Astrocyte (in vitro differentiated cells and primary cell): ENCODE data around the gene EIF4ENIF1. TPM values are rescaled to one million over a fixed set of nuclear protein-coding genes. Genes with fewer than 3 reads are reported as not detected.
"Not testable (repeated sequence)": the region's sequence is repeated elsewhere in the genome, so short reads cannot be mapped to it uniquely, and the experiment has no call there.

Experiments used
- DNase-seq: peaks from one replicate; pipeline ENCODE4 v3.0.0-alpha.2; 2010; ENCODE audit warnings: low read depth
- FAIRE-seq: peaks from 2 replicates; lab custom pipeline; 2011; peaks lifted over from hg19 to GRCh38; lab: Jason Lieb, UNC
- H2AFZ ChIP-seq: 2 replicates; pipeline ENCODE4 v1.6.0; 2012; ENCODE audit warnings: low read depth, low read length, inconsistent platforms
- H3K27ac ChIP-seq: 2 replicates; pipeline ENCODE4 v1.5.1; 2011; ENCODE audit warnings: low read depth, low read length, inconsistent platforms
- H3K27me3 ChIP-seq: 2 replicates; pipeline ENCODE4 v1.6.0; 2011; ENCODE audit warnings: low read length, inconsistent platforms; ENCODE audit not compliant: insufficient read depth
- H3K36me3 ChIP-seq: 2 replicates; pipeline ENCODE4 v1.5.1; 2011; ENCODE audit warnings: low read length, inconsistent platforms; ENCODE audit not compliant: insufficient read depth
- H3K4me1 ChIP-seq: 2 replicates; pipeline ENCODE4 v1.5.1; 2011; ENCODE audit warnings: low read length, inconsistent platforms; ENCODE audit not compliant: insufficient read depth
- H3K4me2 ChIP-seq: 2 replicates; pipeline ENCODE4 v1.6.0; 2012; ENCODE audit warnings: low read length, inconsistent platforms
- H3K4me3 ChIP-seq: 2 replicates; pipeline ENCODE4 v1.5.1; 2011; ENCODE audit warnings: low read depth, mild to moderate bottlenecking, low read length, inconsistent platforms; ENCODE audit not compliant: insufficient read depth
- H3K79me2 ChIP-seq: 2 replicates; pipeline ENCODE4 v1.6.0; 2012; ENCODE audit warnings: mild to moderate bottlenecking, low read length, inconsistent platforms; ENCODE audit not compliant: insufficient read depth
- H3K9ac ChIP-seq: 2 replicates; pipeline ENCODE4 v1.6.0; 2012; ENCODE audit warnings: mild to moderate bottlenecking, low read length, inconsistent platforms
- H3K9me3 ChIP-seq: 2 replicates; pipeline ENCODE4 v1.5.1; 2012; ENCODE audit warnings: low read depth, mild to moderate bottlenecking, low read length, inconsistent platforms; ENCODE audit not compliant: insufficient read depth
- H4K20me1 ChIP-seq: 2 replicates; pipeline ENCODE4 v1.6.0; 2012; ENCODE audit warnings: low read length, inconsistent platforms; ENCODE audit not compliant: insufficient read depth
- H3K27ac Mint-ChIP-seq: one replicate; pipeline ENCODE4 v1.8.0; 2021; ENCODE audit warnings: mild to moderate bottlenecking, mixed read lengths; ENCODE audit not compliant: unreplicated experiment
- H3K27me3 Mint-ChIP-seq: one replicate; pipeline ENCODE4 v1.8.0; 2021; ENCODE audit warnings: low read depth, mixed read lengths; ENCODE audit not compliant: unreplicated experiment
- H3K36me3 Mint-ChIP-seq: one replicate; pipeline ENCODE4 v1.8.0; 2021; ENCODE audit warnings: low read depth, mixed read lengths; ENCODE audit not compliant: unreplicated experiment
- H3K4me1 Mint-ChIP-seq: one replicate; pipeline ENCODE4 v1.8.0; 2021; ENCODE audit warnings: low read depth, mixed read lengths; ENCODE audit not compliant: unreplicated experiment
- H3K4me3 Mint-ChIP-seq: one replicate; pipeline ENCODE4 v1.8.0; 2021; ENCODE audit warnings: mild to moderate bottlenecking, moderate library complexity, mixed read lengths; ENCODE audit not compliant: unreplicated experiment
- H3K9me3 Mint-ChIP-seq: one replicate; pipeline ENCODE4 v1.8.0; 2021; ENCODE audit warnings: mild to moderate bottlenecking, mixed read lengths; ENCODE audit not compliant: unreplicated experiment
- EZH2 ChIP-seq: IDR thresholded peaks from 2 replicates; pipeline ENCODE4 v1.6.1; 2012; ENCODE audit warnings: mild to moderate bottlenecking, low read length, inconsistent platforms; ENCODE audit not compliant: insufficient read depth
- total RNA-seq: library from RNA; stranded (reverse); gene quantifications from 2 replicates; pipeline ENCODE4 v1.2.1, GENCODE V29; 2021
- TF ChIP-seq, protein P1 (sequence below): IDR thresholded peaks from 2 replicates; pipeline ENCODE4 v1.5.1; 2011; ENCODE audit warnings: low read depth, mild to moderate bottlenecking, inconsistent platforms, low read length, moderate library complexity; ENCODE audit not compliant: insufficient read depth

Gene EIF4ENIF1
- total RNA-seq, 1 donor from 2014 or later: 27.0 TPM

DNA sequence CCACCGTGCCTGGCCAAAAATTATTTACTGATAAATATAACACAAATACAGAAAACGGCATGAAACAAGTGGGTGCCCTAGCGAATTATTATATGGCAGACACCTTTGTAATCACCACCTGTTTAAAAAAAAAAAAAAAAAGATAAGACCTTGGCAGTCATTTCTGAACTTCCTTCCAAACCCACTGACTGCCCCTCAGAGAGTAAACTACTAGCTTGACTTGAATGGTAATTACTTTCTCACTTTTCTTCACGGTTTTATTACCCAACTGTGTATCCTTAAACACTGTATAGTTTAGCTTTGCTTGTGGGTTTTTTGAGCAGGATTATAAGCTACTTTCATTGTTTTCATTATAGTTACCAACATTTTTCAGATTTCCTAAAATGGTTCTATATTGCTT, 30.4 kb upstream of the EIF4ENIF1 start:
- H3K27ac ChIP-seq: no peak overlapping the region
- no peak for DNase-seq
- no peak overlapping the region for H3K4me2 ChIP-seq
- H4K20me1 ChIP-seq: peaks cover 3% of the 10 kb centered on the region
- H3K9me3 ChIP-seq: no peaks in the 10 kb centered on the region
- Mint-ChIP-seq H3K36me3 (peaks cover 5% of the 10 kb centered on the region), H3K27me3 (no peaks in the 10 kb centered on the region), H3K27ac (no peak overlapping the region), H3K4me1 (no peaks in the 10 kb centered on the region), H3K4me3 (no peak overlapping the region), H3K9me3 (no peaks in the 10 kb centered on the region)
- TF ChIP-seq EZH2: no peak
- TF ChIP-seq, protein P1, sequence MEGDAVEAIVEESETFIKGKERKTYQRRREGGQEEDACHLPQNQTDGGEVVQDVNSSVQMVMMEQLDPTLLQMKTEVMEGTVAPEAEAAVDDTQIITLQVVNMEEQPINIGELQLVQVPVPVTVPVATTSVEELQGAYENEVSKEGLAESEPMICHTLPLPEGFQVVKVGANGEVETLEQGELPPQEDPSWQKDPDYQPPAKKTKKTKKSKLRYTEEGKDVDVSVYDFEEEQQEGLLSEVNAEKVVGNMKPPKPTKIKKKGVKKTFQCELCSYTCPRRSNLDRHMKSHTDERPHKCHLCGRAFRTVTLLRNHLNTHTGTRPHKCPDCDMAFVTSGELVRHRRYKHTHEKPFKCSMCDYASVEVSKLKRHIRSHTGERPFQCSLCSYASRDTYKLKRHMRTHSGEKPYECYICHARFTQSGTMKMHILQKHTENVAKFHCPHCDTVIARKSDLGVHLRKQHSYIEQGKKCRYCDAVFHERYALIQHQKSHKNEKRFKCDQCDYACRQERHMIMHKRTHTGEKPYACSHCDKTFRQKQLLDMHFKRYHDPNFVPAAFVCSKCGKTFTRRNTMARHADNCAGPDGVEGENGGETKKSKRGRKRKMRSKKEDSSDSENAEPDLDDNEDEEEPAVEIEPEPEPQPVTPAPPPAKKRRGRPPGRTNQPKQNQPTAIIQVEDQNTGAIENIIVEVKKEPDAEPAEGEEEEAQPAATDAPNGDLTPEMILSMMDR: no peak
- H3K4me1 ChIP-seq: no peaks in the 10 kb centered on the region
- no peak overlapping the region for H2AFZ ChIP-seq
- no peak overlapping the region for H3K9ac ChIP-seq
- no peaks in the 10 kb centered on the region for H3K36me3 ChIP-seq
- no peaks in the 10 kb centered on the region for H3K79me2 ChIP-seq
- H3K27me3 ChIP-seq: no peaks in the 10 kb centered on the region
- no peak overlapping the region for H3K4me3 ChIP-seq
- no peak for FAIRE-seq

GRCh38 chr22:31509061-31509762, 19.6 kb upstream of the EIF4ENIF1 start:
- H3K27me3 ChIP-seq: no peaks in the 10 kb centered on the region
- H3K36me3 ChIP-seq: no peaks in the 10 kb centered on the region
- DNase-seq (no peak), FAIRE-seq (no peak)
- peaks cover 6% of the 10 kb centered on the region for H3K4me1 Mint-ChIP-seq
- no peaks in the 10 kb centered on the region for H3K9me3 Mint-ChIP-seq
- no peak overlapping the region for H3K4me3 ChIP-seq
- TF ChIP-seq, protein P1: no peak
- no peak for TF ChIP-seq EZH2
- no peak overlapping the region for H3K4me3 Mint-ChIP-seq
- H3K9me3 ChIP-seq: no peaks in the 10 kb centered on the region
- H3K27ac ChIP-seq: no peak overlapping the region
- H3K79me2 ChIP-seq: peaks cover 4% of the 10 kb centered on the region
- H3K4me2 ChIP-seq: no peak overlapping the region
- no peaks in the 10 kb centered on the region for H4K20me1 ChIP-seq
- no peaks in the 10 kb centered on the region for H3K27me3 Mint-ChIP-seq
- no peak overlapping the region for H2AFZ ChIP-seq
- H3K27ac Mint-ChIP-seq: no peak overlapping the region
- peaks cover 5% of the 10 kb centered on the region for H3K4me1 ChIP-seq
- H3K36me3 Mint-ChIP-seq: peaks cover 6% of the 10 kb centered on the region
- H3K9ac ChIP-seq: no peak overlapping the region

GRCh38 chr22:31508536-31508935, 18.9 kb upstream of the EIF4ENIF1 start:
- Histone ChIP-seq H4K20me1 (no peaks in the 10 kb centered on the region), H3K27me3 (no peaks in the 10 kb centered on the region), H3K9ac (no peak overlapping the region), H3K79me2 (peaks cover 4% of the 10 kb centered on the region), H3K4me1 (peaks cover 5% of the 10 kb centered on the region), H3K4me3 (no peak overlapping the region), H2AFZ (no peak overlapping the region), H3K27ac (no peak overlapping the region), H3K4me2 (no peak overlapping the region), H3K9me3 (no peaks in the 10 kb centered on the region), H3K36me3 (no peaks in the 10 kb centered on the region)
- FAIRE-seq: no peak
- no peak overlapping the region for H3K27ac Mint-ChIP-seq
- H3K27me3 Mint-ChIP-seq: no peaks in the 10 kb centered on the region
- no peak for DNase-seq
- no peak overlapping the region for H3K4me3 Mint-ChIP-seq
- no peaks in the 10 kb centered on the region for H3K9me3 Mint-ChIP-seq
- TF ChIP-seq, protein P1: no peak
- no peak for TF ChIP-seq EZH2
- peaks cover 6% of the 10 kb centered on the region for H3K36me3 Mint-ChIP-seq
- H3K4me1 Mint-ChIP-seq: peaks cover 7% of the 10 kb centered on the region

DNA sequence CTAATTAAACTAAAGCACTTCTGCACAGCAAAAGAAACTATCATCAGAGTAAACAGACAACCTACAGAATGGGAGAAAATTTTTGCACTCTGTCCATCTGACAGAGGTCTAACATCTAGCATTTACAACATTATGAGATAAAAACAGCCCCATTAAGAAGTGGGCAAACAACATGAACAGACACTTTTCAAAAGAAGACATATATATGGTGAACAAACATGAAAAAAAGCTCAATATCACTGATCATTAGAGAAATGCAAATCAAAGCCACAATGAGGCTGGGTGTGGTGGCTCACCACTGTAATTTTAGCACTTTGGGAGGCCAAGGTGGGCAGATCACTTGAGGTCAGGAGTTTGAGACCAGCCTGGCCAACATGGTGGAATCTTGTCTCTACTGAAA, 17.9 kb upstream of the EIF4ENIF1 start:
- H2AFZ ChIP-seq, H3K4me2 ChIP-seq, H3K9me3 ChIP-seq, H3K27me3 ChIP-seq, H3K27ac ChIP-seq, H4K20me1 ChIP-seq, H3K79me2 ChIP-seq, H3K4me1 ChIP-seq, H3K4me1 Mint-ChIP-seq, H3K4me3 Mint-ChIP-seq, H3K9ac ChIP-seq, H3K9me3 Mint-ChIP-seq, H3K27me3 Mint-ChIP-seq, FAIRE-seq, H3K36me3 Mint-ChIP-seq, DNase-seq, H3K27ac Mint-ChIP-seq, H3K4me3 ChIP-seq, H3K36me3 ChIP-seq: not testable (repeated sequence)
